Measurements from ENCODE around the gene NDOR1. TPM values are rescaled to one million over a fixed set of nuclear protein-coding genes. Genes with fewer than 3 reads are reported as not detected.
"Not testable (repeated sequence)": the region's sequence is repeated elsewhere in the genome, so short reads cannot be mapped to it uniquely, and the experiment has no call there.

The NDOR1 gene
- total RNA-seq, 1 donor from 2014 or later, result 26.9 TPM

DNA sequence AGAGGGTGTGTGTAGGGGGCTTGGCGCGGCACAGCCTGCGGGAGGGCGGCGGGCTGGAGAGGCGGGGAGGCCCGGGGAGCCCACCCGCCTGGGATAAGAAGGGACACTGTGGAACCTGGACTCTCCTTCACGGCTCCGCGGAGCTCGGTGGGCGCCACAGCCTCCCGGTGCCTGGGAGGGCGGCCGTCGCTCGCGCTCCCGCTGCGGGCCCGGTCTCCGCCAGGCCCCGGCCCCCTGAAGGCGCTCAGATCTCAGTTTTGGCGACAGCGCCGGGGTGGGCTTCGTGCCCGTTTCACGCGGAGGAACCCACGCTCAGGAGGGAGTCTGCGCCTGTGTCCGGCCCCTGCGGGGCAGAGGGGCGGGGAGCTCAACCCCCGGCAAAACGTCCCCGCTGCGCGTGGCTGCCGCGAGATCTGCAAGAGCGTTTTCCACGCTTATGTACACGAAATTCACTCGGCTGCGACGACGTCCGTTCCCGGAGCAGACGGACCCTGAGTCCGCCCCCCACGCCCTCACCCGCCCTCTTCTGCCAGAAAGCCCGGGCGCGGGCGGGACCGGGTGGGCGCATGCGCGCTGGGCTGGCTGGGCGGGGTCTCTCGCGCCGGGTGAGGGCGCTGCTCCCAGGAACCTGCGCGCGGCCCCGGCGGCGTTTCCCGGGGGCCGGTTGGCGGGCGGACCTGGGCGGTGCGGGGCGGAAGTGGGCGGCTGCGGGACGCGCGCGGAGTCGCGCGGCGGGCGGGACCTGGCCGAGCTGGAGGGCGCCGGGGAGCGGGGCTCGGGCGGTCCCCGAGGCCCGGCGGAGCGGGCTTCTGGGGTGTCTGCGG lies 49.3 kb downstream of the NDOR1 start, which contains the start of gene NELFB:
NELFB (plus strand) TSS at position 704 of the 824 bp plus-strand sequence.
- H3K4me3 ChIP-seq (ENCODE audit: low read depth, low read length), result peak within 1 kb of the TSS; percentile 95
- TF ChIP-seq, protein P1, sequence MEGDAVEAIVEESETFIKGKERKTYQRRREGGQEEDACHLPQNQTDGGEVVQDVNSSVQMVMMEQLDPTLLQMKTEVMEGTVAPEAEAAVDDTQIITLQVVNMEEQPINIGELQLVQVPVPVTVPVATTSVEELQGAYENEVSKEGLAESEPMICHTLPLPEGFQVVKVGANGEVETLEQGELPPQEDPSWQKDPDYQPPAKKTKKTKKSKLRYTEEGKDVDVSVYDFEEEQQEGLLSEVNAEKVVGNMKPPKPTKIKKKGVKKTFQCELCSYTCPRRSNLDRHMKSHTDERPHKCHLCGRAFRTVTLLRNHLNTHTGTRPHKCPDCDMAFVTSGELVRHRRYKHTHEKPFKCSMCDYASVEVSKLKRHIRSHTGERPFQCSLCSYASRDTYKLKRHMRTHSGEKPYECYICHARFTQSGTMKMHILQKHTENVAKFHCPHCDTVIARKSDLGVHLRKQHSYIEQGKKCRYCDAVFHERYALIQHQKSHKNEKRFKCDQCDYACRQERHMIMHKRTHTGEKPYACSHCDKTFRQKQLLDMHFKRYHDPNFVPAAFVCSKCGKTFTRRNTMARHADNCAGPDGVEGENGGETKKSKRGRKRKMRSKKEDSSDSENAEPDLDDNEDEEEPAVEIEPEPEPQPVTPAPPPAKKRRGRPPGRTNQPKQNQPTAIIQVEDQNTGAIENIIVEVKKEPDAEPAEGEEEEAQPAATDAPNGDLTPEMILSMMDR (conservative IDR thresholded peaks at IDR 0.05; ENCODE audit: low read depth, low read length), result no peak
- DNase-seq (ENCODE audit: low read depth), result no peak

DNA sequence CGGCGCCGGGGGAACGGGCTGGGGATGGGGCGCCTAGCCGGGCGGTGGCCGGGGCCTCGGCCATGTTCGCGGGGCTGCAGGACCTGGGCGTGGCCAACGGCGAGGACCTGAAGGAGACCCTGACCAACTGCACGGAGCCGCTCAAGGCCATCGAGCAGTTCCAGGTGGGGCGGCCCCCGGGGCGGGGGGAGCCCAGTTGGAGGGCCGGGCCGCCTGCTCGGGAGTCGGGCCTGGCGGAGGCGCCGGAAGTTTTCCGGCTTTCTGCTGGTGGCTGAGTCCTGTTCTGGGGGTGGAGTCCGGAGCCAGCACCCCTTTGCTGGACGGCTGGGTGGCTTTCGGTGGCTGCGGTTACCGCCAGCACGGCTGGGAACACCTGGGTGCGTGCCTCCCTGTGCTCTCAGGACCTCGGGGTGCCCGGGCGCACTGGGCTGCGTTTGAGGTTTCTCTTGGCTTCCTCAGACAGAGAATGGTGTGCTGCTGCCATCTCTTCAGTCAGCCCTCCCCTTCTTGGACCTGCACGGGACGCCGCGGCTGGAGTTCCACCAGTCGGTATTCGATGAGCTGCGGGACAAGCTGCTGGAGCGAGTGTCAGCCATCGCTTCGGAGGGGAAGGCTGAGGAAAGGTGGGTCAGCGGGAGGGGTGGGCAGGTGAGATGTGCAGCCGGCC lies 50.1 kb downstream of the NDOR1 start:
- TF ChIP-seq, protein P1 (conservative IDR thresholded peaks at IDR 0.05; ENCODE audit: low read depth, low read length), result no peak
- H3K4me3 ChIP-seq (ENCODE audit: low read depth, low read length), result peak overlapping the region; percentile 95
- DNase-seq (ENCODE audit: low read depth), result no peak

DNA sequence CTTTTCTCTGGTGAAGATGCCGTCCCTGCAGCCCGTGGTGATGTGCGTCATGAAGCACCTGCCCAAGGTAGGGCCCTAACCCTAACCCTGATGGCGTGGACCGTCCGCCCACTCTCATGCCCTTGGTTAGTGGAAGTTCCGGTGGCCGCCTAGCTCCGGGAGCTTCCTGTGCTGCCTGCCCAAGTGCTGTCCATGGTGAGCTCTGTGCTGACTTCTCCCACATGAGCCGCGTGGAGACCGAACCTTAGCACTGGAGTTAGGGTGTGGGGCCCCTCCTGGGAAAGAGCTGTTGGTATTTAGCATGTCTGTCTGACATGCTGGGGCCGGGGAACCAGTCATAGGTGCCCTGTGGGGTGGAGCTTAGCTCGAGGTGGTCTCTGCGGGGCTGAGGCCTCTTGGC lies 50.9 kb downstream of the NDOR1 start:
- H3K4me3 ChIP-seq (ENCODE audit: low read depth, low read length), result peak overlapping the region; percentile 95
- DNase-seq (ENCODE audit: low read depth), result no peak
- TF ChIP-seq, protein P1 (conservative IDR thresholded peaks at IDR 0.05; ENCODE audit: low read depth, low read length), result no peak

DNA sequence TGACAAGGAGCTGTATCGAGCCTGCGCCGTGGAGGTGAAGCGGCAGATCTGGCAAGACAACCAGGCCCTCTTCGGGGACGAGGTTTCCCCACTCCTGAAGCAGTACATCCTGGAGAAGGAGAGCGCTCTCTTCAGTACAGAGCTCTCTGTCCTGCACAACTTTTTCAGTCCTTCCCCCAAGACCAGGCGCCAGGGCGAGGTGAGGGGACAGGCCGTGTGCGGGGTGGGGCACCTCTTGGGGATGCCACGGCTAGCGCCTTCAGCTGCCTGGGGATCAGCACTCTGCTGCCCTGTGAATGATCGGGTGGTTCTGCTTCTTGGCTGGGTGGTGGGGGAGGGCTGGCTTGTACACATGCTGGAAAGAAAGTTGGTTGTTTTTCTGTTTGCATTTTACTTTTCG lies 51.4 kb downstream of the NDOR1 start:
- no peak for DNase-seq (ENCODE audit: low read depth)
- TF ChIP-seq, protein P1 (conservative IDR thresholded peaks at IDR 0.05; ENCODE audit: low read depth, low read length), result no peak
- H3K4me3 ChIP-seq (ENCODE audit: low read depth, low read length), result peak overlapping the region; percentile 95

DNA sequence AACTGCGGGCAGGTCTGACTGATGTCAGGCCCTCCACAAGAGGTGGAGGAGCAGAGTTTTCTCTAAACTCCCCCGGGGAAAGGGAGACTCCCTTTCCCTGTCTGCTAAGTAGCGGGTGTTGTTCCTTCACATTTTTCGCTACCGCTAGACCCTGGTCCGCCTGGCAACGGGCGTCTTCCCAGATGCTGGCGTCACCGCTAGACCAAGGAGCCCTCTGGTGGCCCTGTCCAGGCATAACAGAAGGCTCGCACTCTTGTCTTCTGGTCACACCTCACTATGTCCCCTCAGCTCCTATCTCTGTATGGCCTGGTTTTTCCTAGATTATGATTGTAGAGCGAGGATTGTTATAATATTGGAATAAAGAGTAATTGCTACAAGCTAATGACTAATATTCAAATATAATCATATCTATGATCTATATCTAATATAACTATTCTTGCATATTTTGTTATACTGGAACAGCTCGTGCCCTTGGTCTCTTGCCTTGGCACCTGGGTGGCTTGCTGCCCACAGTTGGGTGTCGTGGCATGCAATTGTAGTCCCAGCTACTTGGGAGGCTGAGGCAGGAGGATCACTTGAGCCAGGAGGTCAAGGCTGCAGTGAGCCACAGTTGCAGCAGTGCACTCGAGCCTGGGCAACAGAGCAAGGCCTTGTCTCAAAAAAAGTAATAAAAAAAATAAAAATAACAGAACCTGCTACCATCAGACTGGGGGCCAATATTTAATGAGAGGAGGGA lies 56.8 kb downstream of the NDOR1 start:
- not testable (repeated sequence) for DNase-seq (ENCODE audit: low read depth); H3K4me3 ChIP-seq (ENCODE audit: low read depth, low read length)
- TF ChIP-seq, protein P1 (conservative IDR thresholded peaks at IDR 0.05; ENCODE audit: low read depth, low read length), result peak; percentile 51

DNA sequence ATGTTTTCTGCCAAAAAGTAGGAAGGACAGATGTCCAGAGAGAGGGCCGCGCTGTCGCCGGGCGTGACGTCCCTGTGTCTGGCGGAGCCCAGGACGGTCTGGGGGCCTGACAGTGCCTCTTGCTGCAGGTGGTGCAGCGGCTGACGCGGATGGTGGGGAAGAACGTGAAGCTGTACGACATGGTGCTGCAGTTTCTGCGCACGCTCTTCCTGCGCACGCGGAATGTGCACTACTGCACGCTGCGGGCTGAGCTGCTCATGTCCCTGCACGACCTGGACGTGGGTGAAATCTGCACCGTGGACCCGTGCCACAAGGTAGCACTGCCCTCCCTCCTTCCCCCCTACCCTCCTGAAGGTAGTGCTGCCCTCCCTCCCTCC lies 57.4 kb downstream of the NDOR1 start:
- DNase-seq (ENCODE audit: low read depth), result no peak
- no peak overlapping the region for H3K4me3 ChIP-seq (ENCODE audit: low read depth, low read length)
- TF ChIP-seq, protein P1 (conservative IDR thresholded peaks at IDR 0.05; ENCODE audit: low read depth, low read length), result no peak

Measured in epithelial cell of proximal tubule (primary cell).